A673 (cell line): ENCODE measurements around the gene MRPL28.
"Not testable (repeated sequence)": the region's sequence is repeated elsewhere in the genome, so short reads cannot be mapped to it uniquely, and the experiment has no call there.

Experiments
- EZH2 ChIP-seq: fragments of 200-600 bp; sonication (generic); IDR thresholded peaks from 2 replicates; pipeline ENCODE4 v1.6.1; 2017; ENCODE audit warnings: borderline replicate concordance, low read depth, mild to moderate bottlenecking, mixed read lengths, antibody characterized with exemption, low read length; ENCODE audit not compliant: poor library complexity, severe bottlenecking
- TF ChIP-seq, protein P1 (sequence below): fragments of 300-800, 200-600 bp; sonication (generic); conservative IDR thresholded peaks from 2 replicates; pipeline ENCODE4 v1.5.1; 2017; ENCODE audit warnings: low read depth, mild to moderate bottlenecking, antibody characterized with exemption, low read length, moderate library complexity, mixed read lengths

GRCh38 chr16:331181-331814, 39.0 kb downstream of the MRPL28 start:
- TF ChIP-seq, protein P1, sequence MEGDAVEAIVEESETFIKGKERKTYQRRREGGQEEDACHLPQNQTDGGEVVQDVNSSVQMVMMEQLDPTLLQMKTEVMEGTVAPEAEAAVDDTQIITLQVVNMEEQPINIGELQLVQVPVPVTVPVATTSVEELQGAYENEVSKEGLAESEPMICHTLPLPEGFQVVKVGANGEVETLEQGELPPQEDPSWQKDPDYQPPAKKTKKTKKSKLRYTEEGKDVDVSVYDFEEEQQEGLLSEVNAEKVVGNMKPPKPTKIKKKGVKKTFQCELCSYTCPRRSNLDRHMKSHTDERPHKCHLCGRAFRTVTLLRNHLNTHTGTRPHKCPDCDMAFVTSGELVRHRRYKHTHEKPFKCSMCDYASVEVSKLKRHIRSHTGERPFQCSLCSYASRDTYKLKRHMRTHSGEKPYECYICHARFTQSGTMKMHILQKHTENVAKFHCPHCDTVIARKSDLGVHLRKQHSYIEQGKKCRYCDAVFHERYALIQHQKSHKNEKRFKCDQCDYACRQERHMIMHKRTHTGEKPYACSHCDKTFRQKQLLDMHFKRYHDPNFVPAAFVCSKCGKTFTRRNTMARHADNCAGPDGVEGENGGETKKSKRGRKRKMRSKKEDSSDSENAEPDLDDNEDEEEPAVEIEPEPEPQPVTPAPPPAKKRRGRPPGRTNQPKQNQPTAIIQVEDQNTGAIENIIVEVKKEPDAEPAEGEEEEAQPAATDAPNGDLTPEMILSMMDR: not testable (repeated sequence)
- not testable (repeated sequence) for TF ChIP-seq EZH2
